ENCODE results near the gene RBM45. TPM values are rescaled to one million over a fixed set of nuclear protein-coding genes. Genes with fewer than 3 reads are reported as not detected.
"Not testable (repeated sequence)": the region's sequence is repeated elsewhere in the genome, so short reads cannot be mapped to it uniquely, and the experiment has no call there.

The RBM45 gene
- total RNA-seq = 10.3 TPM

- DNase-seq = peak; percentile 94
Measured at GRCh38 chr2:178112202-178113152, at the start of gene RBM45. RBM45 (plus strand) TSS chr2:178112437; CDS start chr2:178112547, 110 bp downstream.

- DNase-seq = no peak
Measured at GRCh38 chr2:178066324-178066723, 45.9 kb upstream of the RBM45 start.

- no peak for DNase-seq
Measured at GRCh38 chr2:178066890-178067669, 45.2 kb upstream of the RBM45 start.

- DNase-seq = no peak
Measured at GRCh38 chr2:178068823-178069454, 43.3 kb upstream of the RBM45 start.

- no peak for DNase-seq
Measured at GRCh38 chr2:178069551-178069950, 42.7 kb upstream of the RBM45 start.

GRCh38 chr2:178070824-178071223, 41.4 kb upstream of the RBM45 start:
- DNase-seq = no peak

- no peak for DNase-seq
Measured at GRCh38 chr2:178072000-178072382, 40.2 kb upstream of the RBM45 start.

- DNase-seq = peak; percentile 78
Measured at GRCh38 chr2:178072383-178073301, 39.6 kb upstream of the RBM45 start, which contains the start of gene PDE11A. PDE11A (minus strand) TSS chr2:178072777; CDS start chr2:178072437, 340 bp downstream.

GRCh38 chr2:178074123-178075005, 37.9 kb upstream of the RBM45 start:
- DNase-seq = no peak

GRCh38 chr2:178075006-178075326, 37.3 kb upstream of the RBM45 start:
- DNase-seq = no peak

GRCh38 chr2:178076130-178076529, 36.1 kb upstream of the RBM45 start:
- no peak for DNase-seq

GRCh38 chr2:178079279-178079678, 33.0 kb upstream of the RBM45 start:
- not testable (repeated sequence) for DNase-seq

GRCh38 chr2:178082408-178083045, 29.7 kb upstream of the RBM45 start:
- DNase-seq = no peak

GRCh38 chr2:178084273-178084672, 28.0 kb upstream of the RBM45 start:
- DNase-seq = no peak

- no peak for DNase-seq
Measured at GRCh38 chr2:178088774-178089270, 23.4 kb upstream of the RBM45 start.

GRCh38 chr2:178093471-178093870, 18.8 kb upstream of the RBM45 start:
- no peak for DNase-seq

- DNase-seq = no peak
Measured at GRCh38 chr2:178101321-178102079, 10.7 kb upstream of the RBM45 start.

GRCh38 chr2:178105566-178105965, 6.7 kb upstream of the RBM45 start:
- DNase-seq = no peak

- DNase-seq = no peak
Measured at GRCh38 chr2:178106053-178106452, 6.2 kb upstream of the RBM45 start.

Measured in tongue (tissue), 2 donors.